ENCODE measurements around the gene RHBG.

The RHBG gene

DNA sequence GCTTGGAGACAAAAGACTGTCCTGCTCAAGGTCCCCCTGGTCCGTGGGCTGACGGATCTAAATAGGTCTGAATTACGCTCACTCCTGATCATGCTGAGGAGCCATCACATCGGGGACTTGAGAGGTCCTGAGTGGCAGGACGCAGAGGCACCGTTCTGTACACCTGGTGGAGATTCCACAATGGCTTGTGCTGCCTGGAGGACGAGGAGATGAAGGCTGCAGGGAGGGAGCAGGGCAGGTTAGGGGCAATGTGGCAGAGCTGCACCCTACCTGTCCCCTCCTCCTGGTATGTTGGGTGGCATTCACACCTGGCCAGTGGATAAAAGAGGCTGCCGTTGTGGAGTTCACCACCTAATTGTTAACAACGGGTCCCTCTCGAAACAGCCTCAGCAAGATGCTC, 38.7 kb downstream of the RHBG start:
- no peak for DNase-seq (ENCODE audit: low spot score)

DNA sequence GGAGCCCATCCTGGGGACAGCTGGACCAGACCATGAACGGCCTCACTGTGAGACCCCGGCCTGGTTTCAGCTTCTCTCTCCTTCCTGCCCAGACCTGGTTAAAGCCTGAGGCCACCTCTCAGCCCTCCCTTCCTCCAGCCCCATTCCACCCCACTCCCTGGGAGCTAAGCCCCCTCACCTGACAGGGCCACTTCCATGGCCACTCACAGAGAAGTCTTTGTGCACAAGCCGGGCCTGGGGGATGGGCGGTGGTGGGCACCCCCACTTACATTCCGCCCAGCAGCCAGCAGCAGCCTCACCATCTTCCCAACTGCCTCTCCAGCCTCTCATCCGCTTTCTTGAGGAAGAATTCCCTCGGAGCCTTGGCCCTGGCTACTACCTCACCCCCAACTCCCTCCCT, 40.4 kb downstream of the RHBG start:
- DNase-seq (ENCODE audit: low spot score) = no peak

- no peak for DNase-seq (ENCODE audit: low spot score)
Measured at GRCh38 chr1:156410238-156410637, 41.2 kb downstream of the RHBG start.

DNA sequence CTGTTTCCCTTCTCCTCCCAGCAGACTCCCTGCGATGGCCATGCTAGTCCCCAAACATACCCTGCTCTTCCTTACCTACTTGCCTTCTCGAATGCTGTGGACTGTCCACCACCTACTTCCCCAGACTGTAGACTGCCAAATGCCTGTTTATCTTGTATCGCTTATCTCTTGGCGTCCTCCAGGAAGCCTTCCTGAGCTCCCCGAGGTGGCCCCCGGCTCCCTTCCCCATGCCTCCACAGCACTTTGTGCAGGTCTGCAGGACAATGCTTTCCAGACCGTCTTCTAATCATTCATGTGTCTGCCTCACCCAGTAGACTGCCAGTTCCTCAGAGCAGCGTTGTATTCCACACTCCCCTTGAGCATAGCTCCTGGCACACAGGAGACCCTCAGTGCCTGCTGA, 41.7 kb downstream of the RHBG start:
- DNase-seq (ENCODE audit: low spot score) = no peak

DNA sequence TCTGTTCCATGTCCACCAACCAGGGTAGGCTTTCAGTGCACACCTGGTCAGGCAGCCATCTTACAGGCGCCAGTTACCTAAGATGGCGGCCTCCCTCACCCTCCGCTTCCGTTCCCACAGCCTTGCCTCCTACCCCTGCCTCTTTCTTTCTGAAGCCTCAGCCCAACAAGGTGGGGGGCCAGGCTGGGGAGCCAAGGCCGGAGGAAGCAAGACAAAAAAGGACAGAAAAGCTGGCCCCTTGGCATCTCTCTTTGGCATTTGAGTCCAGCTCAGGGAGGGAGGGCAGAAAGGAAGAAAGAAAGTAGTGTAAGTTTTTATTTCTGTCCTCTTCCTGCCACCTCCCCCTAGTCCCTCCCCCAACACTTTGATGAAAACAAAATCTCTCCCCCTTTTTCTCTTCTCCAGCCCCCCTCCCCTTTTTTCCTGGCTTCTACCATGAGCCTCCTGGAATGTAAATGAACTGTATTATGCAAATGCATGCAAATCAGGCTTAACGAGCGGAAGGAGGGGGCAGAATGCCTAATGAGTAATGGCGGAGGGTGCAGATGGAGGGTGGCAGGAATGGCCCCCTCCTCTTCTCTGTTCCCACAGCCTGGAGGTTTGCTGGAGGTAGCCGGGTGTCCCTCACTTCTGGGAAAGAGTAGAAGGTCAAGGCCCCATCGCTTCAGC, 43.8 kb downstream of the RHBG start:
- no peak for DNase-seq (ENCODE audit: low spot score)

- no peak for DNase-seq (ENCODE audit: low spot score)
Measured at GRCh38 chr1:156413391-156414246, 44.6 kb downstream of the RHBG start.

- DNase-seq (ENCODE audit: low spot score) = no peak
Measured at GRCh38 chr1:156414461-156415064, 45.6 kb downstream of the RHBG start.

DNA sequence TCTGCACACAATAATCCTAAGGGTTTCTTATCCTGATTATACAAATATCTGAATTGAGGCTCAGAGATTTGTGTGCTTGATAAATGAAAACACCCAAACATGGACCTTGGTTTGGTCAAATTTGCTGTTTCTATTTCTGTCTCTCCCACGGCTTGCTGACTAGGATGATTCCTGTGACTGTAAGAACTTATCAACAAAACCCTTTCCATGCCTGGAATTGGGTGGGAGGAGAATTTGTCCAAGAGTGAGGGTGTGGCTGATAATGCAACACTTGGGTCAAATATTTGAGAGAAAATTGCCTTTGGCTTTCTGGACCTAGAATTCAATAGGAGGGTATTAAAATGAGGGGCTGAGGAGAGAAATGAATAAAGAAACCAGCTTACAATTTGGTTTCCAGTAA, 48.0 kb downstream of the RHBG start:
- DNase-seq (ENCODE audit: low spot score) = no peak

DNA sequence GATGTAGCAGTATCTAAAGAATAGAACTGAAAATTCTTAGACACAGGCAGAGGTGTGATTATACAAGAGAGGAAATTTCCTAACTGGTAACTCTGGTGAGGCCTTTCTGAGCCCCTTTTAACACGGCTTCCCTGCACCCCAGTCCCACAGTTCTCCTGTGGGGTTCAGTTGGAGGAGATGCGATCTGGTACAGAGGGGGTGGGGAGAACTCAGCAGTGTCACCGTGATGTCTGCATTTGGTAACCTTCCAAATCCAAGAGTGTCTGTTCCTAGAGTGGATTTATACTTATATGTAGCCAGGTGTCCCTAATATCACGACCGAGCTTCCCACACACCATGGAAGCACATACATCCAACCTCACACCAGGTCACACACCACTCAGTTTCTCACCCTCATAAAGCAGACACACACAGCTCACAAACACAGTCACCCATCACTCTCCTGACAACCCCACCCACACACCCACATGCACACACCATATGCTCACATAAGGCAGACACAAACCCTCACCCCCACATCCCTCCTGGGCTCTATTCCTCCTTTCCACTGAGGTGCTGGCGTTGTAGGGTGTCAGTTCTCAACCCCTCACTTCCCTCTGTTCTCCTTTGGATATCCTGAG, 48.5 kb downstream of the RHBG start:
- DNase-seq (ENCODE audit: low spot score) = no peak

GRCh38 chr1:156418416-156419070, 49.5 kb downstream of the RHBG start:
- no peak for DNase-seq (ENCODE audit: low spot score)

DNA sequence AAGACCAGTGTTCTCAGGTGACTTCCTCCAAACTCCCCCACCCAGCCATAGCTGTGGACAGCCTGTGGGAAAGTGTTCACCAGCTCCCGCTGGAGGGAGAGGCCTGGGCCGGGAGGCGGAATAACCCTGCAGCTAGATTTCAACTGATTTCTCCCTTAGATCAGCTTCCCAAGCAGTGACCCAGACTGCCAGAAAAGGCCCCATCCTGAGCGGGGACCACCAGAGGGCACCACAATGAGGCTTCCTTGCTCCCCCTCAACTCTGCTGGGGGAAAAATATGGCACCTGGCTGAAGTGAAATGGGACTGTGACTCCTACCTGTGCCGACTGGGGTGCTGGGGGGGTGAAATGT, 50.8 kb downstream of the RHBG start:
- no peak for DNase-seq (ENCODE audit: low spot score)

DNA sequence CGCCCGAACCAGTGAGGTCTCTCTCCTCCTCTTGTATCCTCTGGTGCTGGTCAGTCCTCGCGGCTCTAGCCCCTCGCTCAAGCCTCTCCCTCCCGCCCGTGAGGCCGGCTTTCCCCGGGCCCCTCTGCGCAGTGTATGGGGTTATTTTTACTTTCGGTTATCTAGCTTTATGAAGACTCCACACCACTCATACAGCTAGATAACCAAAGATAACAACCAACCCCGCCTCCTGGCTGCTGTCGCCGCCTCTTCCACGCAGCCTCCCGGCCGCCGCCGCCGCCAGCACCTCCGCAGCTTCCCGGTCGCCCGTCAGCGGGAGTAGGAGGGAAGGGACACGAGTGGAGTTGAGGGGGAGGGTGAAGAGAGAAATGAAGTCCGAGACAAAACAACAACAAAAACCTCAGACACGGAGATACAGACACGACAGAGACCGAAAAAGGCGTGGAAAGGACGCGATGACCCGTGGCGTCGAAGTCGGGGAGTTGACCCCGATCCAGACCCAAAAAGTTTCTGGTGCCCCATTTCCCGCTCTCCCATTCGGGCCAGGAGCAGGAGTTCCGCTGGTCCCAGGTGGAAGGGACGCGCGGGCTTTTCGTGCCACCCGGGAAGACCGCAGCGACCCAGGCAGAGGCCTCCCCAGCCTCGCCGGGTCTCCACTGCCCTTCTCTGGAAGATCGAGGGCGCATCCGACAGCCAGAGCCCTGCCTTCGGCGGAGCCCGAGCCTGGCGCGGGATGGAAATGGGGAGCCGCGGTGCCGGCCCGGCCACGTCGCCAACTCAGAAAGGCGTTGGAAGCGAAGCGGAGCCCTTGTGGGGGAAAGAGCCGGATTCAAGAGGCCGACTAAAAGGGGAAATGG, 51.4 kb downstream of the RHBG start:
- DNase-seq (ENCODE audit: low spot score) = peak; percentile 20

GRCh38 chr1:156421062-156421938, 52.3 kb downstream of the RHBG start:
- peak; percentile 72 for DNase-seq (ENCODE audit: low spot score)

GRCh38 chr1:156421939-156422601, 53.1 kb downstream of the RHBG start:
- no peak for DNase-seq (ENCODE audit: low spot score)

- DNase-seq (ENCODE audit: low spot score) = no peak
Measured at GRCh38 chr1:156422602-156423091, 53.6 kb downstream of the RHBG start.

GRCh38 chr1:156423422-156424352, 54.7 kb downstream of the RHBG start:
- DNase-seq (ENCODE audit: low spot score) = no peak

DNA sequence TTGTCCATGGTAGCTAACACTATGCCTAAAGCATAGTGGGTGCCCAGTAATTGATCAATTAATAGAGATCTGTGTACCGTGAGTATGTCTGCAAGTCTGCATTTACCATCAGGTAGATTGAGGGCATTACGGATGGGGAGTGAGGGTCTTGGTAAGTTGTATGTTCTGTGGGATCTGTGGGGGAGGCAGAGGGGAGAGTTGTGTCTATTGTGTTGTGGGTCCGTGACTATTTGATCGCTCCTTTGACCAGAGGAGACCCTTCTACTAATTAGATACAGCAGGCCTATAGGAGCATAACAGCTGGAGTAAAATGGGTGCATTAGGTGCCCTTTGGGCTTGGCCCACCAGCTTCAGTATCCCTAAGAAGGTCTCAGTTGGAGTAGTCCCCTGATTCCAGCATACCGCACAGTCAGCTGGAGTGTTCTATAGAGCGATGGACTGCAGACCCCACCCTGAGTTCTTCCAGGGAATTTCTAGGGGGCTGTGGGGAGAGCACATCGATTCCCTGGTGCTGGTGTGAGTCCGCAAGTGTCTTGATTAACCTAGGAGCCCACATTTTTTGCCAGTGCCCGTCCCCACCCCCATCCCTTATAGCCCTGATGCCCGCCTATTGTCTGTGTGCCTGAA, 55.9 kb downstream of the RHBG start:
- DNase-seq (ENCODE audit: low spot score) = no peak

DNA sequence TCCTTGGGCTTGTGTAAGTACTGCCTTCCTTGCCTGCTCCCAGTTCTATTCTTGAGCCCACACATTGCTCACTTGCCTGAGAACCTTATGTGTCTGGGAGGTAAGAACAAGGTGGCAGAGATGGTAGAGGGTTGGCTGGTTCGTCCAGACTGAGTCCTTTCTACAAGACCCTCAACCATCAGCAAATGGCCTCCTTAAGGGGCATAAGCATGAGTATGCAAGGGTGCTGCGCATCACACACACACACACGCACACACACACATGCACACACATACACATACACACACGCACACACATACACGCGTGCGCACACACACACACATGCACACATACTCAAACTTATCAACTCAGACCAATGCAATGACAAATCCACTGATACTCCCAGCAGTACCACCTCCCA, 56.9 kb downstream of the RHBG start:
- no peak for DNase-seq (ENCODE audit: low spot score)
